ENCODE data around the gene TLE3. TPM values are rescaled to one million over a fixed set of nuclear protein-coding genes. Genes with fewer than 3 reads are reported as not detected.

The TLE3 gene
- total and polyA plus RNA-seq, 2 experiments from 2014 or later, result 20.5 to 38.2 TPM

DNA sequence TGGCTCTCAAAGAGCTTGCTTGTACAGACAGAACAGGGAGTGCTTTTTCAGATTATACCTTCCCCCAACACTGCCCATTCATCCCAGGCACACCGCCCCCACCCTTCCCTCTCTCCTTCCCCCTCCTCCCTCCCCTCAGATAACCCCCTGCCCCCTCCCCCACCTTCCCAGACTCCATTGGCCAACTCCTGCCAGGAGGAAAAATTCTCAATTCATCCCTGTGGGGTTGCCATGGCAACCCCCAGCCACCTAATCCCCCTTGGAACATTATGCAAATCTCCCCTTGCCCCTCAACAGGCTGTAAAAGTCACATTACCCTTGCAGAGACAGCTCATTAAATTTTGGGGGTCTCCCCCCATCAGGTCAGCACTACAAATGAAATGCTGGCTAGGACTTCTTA, 14.3 kb downstream of the TLE3 start:
- Histone ChIP-seq H3K4me1 (ENCODE audit: low read depth) (peaks cover 10% of the 10 kb centered on the region), H3K27me3 (peaks cover 59% of the 10 kb centered on the region), H3K36me3 (peaks cover 6% of the 10 kb centered on the region), H3K9me3 (ENCODE audit: low read depth) (no peaks in the 10 kb centered on the region), H3K4me3 (no peak overlapping the region), H3K27ac (no peak overlapping the region)
- TF ChIP-seq, protein P1, sequence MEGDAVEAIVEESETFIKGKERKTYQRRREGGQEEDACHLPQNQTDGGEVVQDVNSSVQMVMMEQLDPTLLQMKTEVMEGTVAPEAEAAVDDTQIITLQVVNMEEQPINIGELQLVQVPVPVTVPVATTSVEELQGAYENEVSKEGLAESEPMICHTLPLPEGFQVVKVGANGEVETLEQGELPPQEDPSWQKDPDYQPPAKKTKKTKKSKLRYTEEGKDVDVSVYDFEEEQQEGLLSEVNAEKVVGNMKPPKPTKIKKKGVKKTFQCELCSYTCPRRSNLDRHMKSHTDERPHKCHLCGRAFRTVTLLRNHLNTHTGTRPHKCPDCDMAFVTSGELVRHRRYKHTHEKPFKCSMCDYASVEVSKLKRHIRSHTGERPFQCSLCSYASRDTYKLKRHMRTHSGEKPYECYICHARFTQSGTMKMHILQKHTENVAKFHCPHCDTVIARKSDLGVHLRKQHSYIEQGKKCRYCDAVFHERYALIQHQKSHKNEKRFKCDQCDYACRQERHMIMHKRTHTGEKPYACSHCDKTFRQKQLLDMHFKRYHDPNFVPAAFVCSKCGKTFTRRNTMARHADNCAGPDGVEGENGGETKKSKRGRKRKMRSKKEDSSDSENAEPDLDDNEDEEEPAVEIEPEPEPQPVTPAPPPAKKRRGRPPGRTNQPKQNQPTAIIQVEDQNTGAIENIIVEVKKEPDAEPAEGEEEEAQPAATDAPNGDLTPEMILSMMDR (IDR thresholded peaks at IDR 0.05; ENCODE audit: low read depth, low read length), result no peak
- no peak for DNase-seq (ENCODE audit: low read depth in 1 of 2, low spot score in 1 of 2)

DNA sequence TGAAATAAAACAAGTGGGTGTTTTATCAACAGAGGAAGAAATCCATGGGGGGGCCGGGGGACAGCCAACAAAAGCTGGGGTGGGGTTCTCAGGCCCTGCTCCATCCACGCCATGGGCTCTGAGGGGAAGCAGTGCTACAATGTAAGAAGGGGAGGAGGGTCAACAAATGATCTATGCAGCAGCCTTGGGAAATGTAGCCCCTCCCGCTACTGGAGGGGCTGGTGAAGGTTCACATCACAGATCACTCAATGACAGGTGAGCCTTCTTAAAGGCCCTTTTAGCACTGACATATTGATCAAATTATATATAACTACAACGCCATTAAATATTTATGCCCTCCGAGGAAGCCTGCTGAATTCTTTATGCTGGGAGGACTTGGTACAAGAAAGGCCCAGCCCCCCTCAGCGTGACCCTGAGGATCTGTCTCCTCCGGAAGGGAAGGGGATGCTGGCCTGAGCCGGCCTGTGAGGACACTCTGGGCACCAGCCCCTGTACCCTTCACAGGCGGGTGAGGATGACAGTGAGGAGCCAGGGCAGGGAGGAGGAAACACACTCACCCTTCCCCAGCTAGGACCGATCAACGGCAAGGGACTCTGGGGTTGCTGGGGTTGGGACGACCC, 15.3 kb downstream of the TLE3 start:
- no peak overlapping the region for H3K27ac ChIP-seq
- TF ChIP-seq, protein P1 (IDR thresholded peaks at IDR 0.05; ENCODE audit: low read depth, low read length), result no peak
- no peaks in the 10 kb centered on the region for H3K4me1 ChIP-seq (ENCODE audit: low read depth)
- peaks cover 6% of the 10 kb centered on the region for H3K36me3 ChIP-seq
- H3K9me3 ChIP-seq (ENCODE audit: low read depth), result no peaks in the 10 kb centered on the region
- DNase-seq (ENCODE audit: low read depth in 1 of 2, low spot score in 1 of 2), result no peak
- H3K4me3 ChIP-seq, result no peak overlapping the region
- peaks cover 59% of the 10 kb centered on the region for H3K27me3 ChIP-seq

- no peaks in the 10 kb centered on the region for H3K9me3 ChIP-seq (ENCODE audit: low read depth)
- DNase-seq (ENCODE audit: low read depth in 1 of 2, low spot score in 1 of 2), result no peak
- H3K4me1 ChIP-seq (ENCODE audit: low read depth), result peaks cover 3% of the 10 kb centered on the region
- H3K36me3 ChIP-seq, result peaks cover 6% of the 10 kb centered on the region
- peaks cover 52% of the 10 kb centered on the region for H3K27me3 ChIP-seq
- H3K4me3 ChIP-seq, result no peak overlapping the region
- TF ChIP-seq, protein P1 (IDR thresholded peaks at IDR 0.05; ENCODE audit: low read depth, low read length), result no peak
- no peak overlapping the region for H3K27ac ChIP-seq
Observed at GRCh38 chr15:70081612-70082011, 16.1 kb downstream of the TLE3 start.

DNA sequence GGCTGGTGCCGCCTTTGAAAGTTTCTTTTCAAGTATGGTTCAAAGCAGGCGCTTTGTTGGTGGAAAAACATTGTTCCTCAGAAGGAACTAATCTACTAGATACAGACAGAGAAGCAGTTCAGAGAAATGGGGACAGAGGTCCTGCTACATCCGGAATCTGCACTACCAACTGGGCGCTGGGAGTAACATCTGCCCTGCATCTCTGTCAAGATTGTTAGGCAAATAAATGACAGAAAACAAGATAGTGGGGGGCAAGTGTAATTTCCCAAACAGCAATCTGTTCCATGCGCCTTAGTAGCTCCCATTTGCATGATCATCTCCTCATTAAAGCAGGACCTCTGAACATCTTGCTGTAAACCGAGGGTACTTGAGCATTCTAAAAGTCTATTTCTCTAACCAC, 17.4 kb downstream of the TLE3 start:
- Histone ChIP-seq H3K36me3 (peaks cover 6% of the 10 kb centered on the region), H3K9me3 (ENCODE audit: low read depth) (no peaks in the 10 kb centered on the region), H3K4me1 (ENCODE audit: low read depth) (peaks cover 3% of the 10 kb centered on the region), H3K27ac (no peak overlapping the region), H3K27me3 (peaks cover 39% of the 10 kb centered on the region), H3K4me3 (no peak overlapping the region)
- TF ChIP-seq, protein P1 (IDR thresholded peaks at IDR 0.05; ENCODE audit: low read depth, low read length), result no peak
- DNase-seq (ENCODE audit: low read depth in 1 of 2, low spot score in 1 of 2), result no peak

- no peaks in the 10 kb centered on the region for H3K9me3 ChIP-seq (ENCODE audit: low read depth)
- H3K27me3 ChIP-seq, result peaks cover 34% of the 10 kb centered on the region
- peaks cover 3% of the 10 kb centered on the region for H3K4me1 ChIP-seq (ENCODE audit: low read depth)
- peaks cover 8% of the 10 kb centered on the region for H3K36me3 ChIP-seq
- no peak overlapping the region for H3K27ac ChIP-seq
- TF ChIP-seq, protein P1 (IDR thresholded peaks at IDR 0.05; ENCODE audit: low read depth, low read length), result no peak
- no peak overlapping the region for H3K4me3 ChIP-seq
- no peak for DNase-seq (ENCODE audit: low read depth in 1 of 2, low spot score in 1 of 2)
Observed at GRCh38 chr15:70079888-70080287, 17.8 kb downstream of the TLE3 start.
